ENCODE measurements around the gene KCNIP4. TPM values are rescaled to one million over a fixed set of nuclear protein-coding genes. Genes with fewer than 3 reads are reported as not detected.

KCNIP4 gene
- total RNA-seq, 4 donors from 2014 or later = not detected

DNA sequence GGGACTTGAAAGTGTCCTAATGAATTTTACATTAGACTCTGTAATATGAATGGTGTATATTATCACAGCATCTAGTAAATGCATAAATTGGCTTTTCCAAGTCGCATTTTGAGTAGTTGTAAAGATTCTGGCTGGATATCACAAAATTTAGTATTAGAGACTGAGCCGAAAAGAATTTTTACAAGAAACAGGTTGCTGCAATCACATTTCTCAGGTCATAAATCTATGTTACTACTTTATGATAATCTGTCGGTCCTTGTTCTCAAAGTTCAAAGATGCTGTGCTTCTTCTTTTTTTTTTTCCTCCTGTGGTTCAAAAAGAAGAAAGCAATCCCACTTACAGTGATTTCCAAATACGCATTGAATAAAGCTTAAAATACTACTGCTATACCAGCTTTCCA, 253.4 kb downstream of the KCNIP4 start:
- Histone ChIP-seq H3K27me3 (no peaks in the 10 kb centered on the region), H3K9me3 (no peaks in the 10 kb centered on the region), H3K4me1 (peaks cover 0 to 6% (median 0%) of the 10 kb centered on the region in 4 donors), H3K4me3 (no peak overlapping the region), H3K27ac (no peak overlapping the region), H3K36me3 (no peaks in the 10 kb centered on the region)
- WGBS, 2 donors = 36 to 52% methylated on average over 4 of the region's 4 CpGs
- DNase-seq (ENCODE audit: low spot score in 2 of 2) = no peak
- TF ChIP-seq EP300 (IDR thresholded peaks at IDR 0.05) (no peak), POLR2A (IDR thresholded peaks at IDR 0.05) (no peak)
- TF ChIP-seq, protein P1, sequence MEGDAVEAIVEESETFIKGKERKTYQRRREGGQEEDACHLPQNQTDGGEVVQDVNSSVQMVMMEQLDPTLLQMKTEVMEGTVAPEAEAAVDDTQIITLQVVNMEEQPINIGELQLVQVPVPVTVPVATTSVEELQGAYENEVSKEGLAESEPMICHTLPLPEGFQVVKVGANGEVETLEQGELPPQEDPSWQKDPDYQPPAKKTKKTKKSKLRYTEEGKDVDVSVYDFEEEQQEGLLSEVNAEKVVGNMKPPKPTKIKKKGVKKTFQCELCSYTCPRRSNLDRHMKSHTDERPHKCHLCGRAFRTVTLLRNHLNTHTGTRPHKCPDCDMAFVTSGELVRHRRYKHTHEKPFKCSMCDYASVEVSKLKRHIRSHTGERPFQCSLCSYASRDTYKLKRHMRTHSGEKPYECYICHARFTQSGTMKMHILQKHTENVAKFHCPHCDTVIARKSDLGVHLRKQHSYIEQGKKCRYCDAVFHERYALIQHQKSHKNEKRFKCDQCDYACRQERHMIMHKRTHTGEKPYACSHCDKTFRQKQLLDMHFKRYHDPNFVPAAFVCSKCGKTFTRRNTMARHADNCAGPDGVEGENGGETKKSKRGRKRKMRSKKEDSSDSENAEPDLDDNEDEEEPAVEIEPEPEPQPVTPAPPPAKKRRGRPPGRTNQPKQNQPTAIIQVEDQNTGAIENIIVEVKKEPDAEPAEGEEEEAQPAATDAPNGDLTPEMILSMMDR (IDR thresholded peaks at IDR 0.05) = no peak

DNA sequence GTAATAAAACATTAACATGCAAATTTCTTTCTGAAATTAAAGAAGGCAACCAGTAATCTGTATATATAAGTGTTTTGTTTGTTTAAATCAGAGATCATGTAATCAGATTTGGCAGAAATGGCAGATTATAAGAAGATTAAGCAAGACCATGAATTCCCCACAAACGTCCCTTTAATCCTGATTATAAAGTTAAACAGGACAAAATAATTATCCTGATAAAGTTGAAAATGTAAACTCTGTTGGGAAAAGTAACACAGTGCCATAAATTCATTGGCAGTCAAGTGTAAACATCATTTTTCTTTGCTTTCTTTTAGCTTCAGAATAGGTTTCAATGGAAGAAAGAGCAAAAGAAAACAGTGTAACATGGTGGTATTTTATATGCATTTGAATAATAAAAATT, 256.3 kb downstream of the KCNIP4 start:
- Histone ChIP-seq H3K27ac (no peak overlapping the region), H3K36me3 (no peaks in the 10 kb centered on the region), H3K9me3 (no peaks in the 10 kb centered on the region), H3K27me3 (no peaks in the 10 kb centered on the region), H3K4me3 (no peak overlapping the region), H3K4me1 (peaks cover 0 to under 1% (median 0%) of the 10 kb centered on the region in 4 donors)
- DNase-seq (ENCODE audit: low spot score in 2 of 2) = no peak
- 36 to 44% methylated on average over 1 of the region's 1 CpG for WGBS, 2 donors
- TF ChIP-seq EP300 (IDR thresholded peaks at IDR 0.05) (no peak), POLR2A (IDR thresholded peaks at IDR 0.05) (no peak)
- TF ChIP-seq, protein P1 (IDR thresholded peaks at IDR 0.05) = no peak

DNA sequence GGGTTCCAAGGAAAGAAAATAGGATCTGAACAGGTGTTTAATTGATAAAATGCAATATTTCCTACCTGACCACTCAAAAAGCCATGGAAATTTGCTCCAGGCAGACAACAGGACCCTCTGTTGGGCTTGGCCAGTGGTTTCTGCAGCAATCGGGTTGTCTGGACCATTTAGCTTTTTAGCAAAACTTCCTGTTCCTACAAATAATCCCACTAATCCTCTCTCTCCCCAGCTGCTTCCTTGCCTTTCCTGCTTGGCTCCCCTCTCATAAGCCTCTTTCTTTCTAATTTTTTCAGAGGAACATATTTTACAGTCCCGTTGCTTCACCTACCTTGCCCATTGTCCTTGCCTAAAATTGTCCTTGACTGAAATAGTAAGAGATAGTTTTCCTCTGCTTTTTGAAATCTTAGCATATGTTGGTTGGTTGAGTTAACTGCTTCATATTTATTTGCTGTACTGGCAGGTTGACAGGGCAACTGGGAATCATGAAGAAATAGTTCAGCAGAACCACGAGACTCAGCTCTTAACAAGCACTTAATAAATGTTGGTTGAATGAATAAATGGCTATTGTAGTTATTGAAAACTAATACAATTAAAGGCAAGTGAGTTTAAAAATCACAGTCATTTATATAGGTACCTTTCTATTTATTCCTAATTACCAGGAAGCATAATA, 259.8 kb downstream of the KCNIP4 start:
- no peaks in the 10 kb centered on the region for H3K27me3 ChIP-seq
- DNase-seq (ENCODE audit: low spot score in 2 of 2) = no peak
- H3K4me1 ChIP-seq = no peaks in the 10 kb centered on the region
- no peak overlapping the region for H3K27ac ChIP-seq
- H3K36me3 ChIP-seq = no peaks in the 10 kb centered on the region
- no peaks in the 10 kb centered on the region for H3K9me3 ChIP-seq
- TF ChIP-seq, protein P1 (IDR thresholded peaks at IDR 0.05) = no peak
- TF ChIP-seq POLR2A (IDR thresholded peaks at IDR 0.05) (no peak), EP300 (IDR thresholded peaks at IDR 0.05) (no peak)
- WGBS, 2 donors = 31 to 51% methylated on average over 3 of the region's 3 CpGs
- no peak overlapping the region for H3K4me3 ChIP-seq

DNA sequence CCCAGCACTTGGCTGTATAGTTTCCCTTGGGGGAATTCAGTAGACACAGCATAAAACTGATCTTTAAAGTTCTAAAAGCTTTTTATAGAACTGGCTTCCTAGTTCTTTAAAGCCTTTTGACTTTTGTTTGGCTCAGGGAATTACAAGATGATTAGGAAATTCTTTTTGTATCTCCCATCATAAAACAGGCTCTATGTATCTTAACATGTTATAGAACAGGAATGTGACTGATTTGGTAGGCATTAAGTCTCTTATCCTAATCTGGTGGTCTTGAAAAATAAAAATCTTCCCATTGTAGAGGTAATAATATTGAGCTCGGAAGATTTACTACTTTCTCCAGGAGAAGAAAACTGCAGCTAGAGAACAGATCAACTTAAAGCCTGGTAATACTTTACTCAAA, 262.7 kb downstream of the KCNIP4 start:
- Histone ChIP-seq H3K36me3 (no peaks in the 10 kb centered on the region), H3K27me3 (no peaks in the 10 kb centered on the region), H3K27ac (no peak overlapping the region), H3K4me1 (no peaks in the 10 kb centered on the region), H3K9me3 (no peaks in the 10 kb centered on the region), H3K4me3 (no peak overlapping the region)
- 80 to 98% methylated on average over 1 of the region's 1 CpG for WGBS, 2 donors
- TF ChIP-seq EP300 (IDR thresholded peaks at IDR 0.05) (no peak), POLR2A (IDR thresholded peaks at IDR 0.05) (no peak)
- TF ChIP-seq, protein P1 (IDR thresholded peaks at IDR 0.05) = no peak
- no peak for DNase-seq (ENCODE audit: low spot score in 2 of 2)

GRCh38 chr4:21680326-21680898, 268.2 kb downstream of the KCNIP4 start:
- WGBS, 2 donors = 71 to 79% methylated on average over 2 of the region's 2 CpGs
- Histone ChIP-seq H3K27ac (no peak overlapping the region), H3K27me3 (no peaks in the 10 kb centered on the region), H3K4me1 (no peaks in the 10 kb centered on the region), H3K9me3 (no peaks in the 10 kb centered on the region), H3K36me3 (no peaks in the 10 kb centered on the region), H3K4me3 (no peak overlapping the region)
- no peak for TF ChIP-seq EP300 (IDR thresholded peaks at IDR 0.05)
- no peak for DNase-seq (ENCODE audit: low spot score in 2 of 2)

All from tibial nerve (tissue), 4 donors.